Liver (tissue), 3 donors: Measurements from ENCODE around the gene BAG5.

Source experiments
- EGR1 ChIP-seq, 2 donors: IDR thresholded peaks; 2 replicates each; pipeline ENCODE4 v1.6.1; 2016 to 2018; ENCODE audit warnings: antibody characterized with exemption in 2 of 2, low read depth in 2 of 2
- FOXA1 ChIP-seq: IDR thresholded peaks from 2 replicates; pipeline ENCODE4 v1.6.1; 2016; ENCODE audit warnings: antibody characterized with exemption
- GABPA ChIP-seq, 2 donors: IDR thresholded peaks in 1 of 2; conservative IDR thresholded peaks in 1 of 2; 2 replicates each; pipeline ENCODE4 v1.6.1; 2016; ENCODE audit warnings: antibody characterized with exemption in 2 of 2, mild to moderate bottlenecking in 1 of 2, moderate library complexity in 1 of 2
- RAD21 ChIP-seq, 2 donors: IDR thresholded peaks; 2 replicates each; pipeline ENCODE4 v1.6.1; 2016; ENCODE audit warnings: antibody characterized with exemption in 2 of 2, mild to moderate bottlenecking in 2 of 2
- REST ChIP-seq: IDR thresholded peaks from 2 replicates; pipeline ENCODE4 v1.6.1; 2016; ENCODE audit warnings: antibody characterized with exemption, mild to moderate bottlenecking
- RXRA ChIP-seq, 2 donors: IDR thresholded peaks; 2 replicates each; pipeline ENCODE4 v1.6.1; 2017 to 2018; ENCODE audit warnings: antibody characterized with exemption in 2 of 2, mild to moderate bottlenecking in 1 of 2
- SP1 ChIP-seq: IDR thresholded peaks from 2 replicates; pipeline ENCODE4 v1.6.1; 2018; ENCODE audit warnings: antibody characterized with exemption, mild to moderate bottlenecking
- YY1 ChIP-seq: IDR thresholded peaks from 2 replicates; pipeline ENCODE4 v1.6.1; 2016; ENCODE audit warnings: antibody characterized with exemption, mild to moderate bottlenecking
- ZBTB33 ChIP-seq: IDR thresholded peaks from 2 replicates; pipeline ENCODE4 v1.6.1; 2016; ENCODE audit warnings: antibody characterized with exemption
- TF ChIP-seq, protein P1 (sequence below): fragments of 150-350 bp; IDR thresholded peaks from 2 replicates; pipeline ENCODE4 v1.5.1; 2017; ENCODE audit warnings: improper control_type of control experiment, low read depth, low read length; ENCODE audit not compliant: missing input control
- donor health status: healthy.
- donor health status: healthy.

DNA sequence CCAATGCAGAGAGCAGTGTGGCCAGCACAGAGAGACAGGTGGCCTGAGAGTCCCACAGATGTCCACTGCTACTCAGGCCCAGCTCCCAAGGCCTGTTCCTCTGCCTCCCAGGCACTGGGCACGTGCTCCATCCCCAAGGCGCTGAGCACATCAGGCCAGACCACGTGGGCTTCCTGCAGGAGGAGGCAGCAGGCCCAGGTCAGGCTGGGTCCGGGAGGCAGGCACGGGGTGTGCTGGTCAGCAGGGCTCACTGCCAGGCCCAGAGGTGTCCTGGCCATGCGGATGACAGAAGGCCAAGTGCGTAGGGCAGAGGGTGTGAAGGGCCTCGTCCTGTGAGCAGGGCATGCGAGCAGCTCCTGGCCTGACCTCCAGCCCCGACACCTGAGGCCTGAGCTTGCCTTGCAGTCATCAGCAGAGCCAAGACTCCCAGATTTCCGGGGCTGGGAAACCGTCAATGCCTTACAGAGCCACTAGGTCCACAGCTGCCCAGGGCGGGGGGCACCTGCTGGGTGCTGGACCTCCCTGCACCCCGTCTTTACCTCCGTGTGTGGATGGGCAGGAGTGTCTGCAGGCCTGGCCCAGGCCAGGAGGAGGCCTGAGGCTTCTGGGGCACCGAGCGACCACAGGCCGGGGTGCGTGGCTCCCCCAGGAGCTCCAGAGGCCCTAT is 18.6 kb downstream of the BAG5 start:
- TF ChIP-seq, protein P1, sequence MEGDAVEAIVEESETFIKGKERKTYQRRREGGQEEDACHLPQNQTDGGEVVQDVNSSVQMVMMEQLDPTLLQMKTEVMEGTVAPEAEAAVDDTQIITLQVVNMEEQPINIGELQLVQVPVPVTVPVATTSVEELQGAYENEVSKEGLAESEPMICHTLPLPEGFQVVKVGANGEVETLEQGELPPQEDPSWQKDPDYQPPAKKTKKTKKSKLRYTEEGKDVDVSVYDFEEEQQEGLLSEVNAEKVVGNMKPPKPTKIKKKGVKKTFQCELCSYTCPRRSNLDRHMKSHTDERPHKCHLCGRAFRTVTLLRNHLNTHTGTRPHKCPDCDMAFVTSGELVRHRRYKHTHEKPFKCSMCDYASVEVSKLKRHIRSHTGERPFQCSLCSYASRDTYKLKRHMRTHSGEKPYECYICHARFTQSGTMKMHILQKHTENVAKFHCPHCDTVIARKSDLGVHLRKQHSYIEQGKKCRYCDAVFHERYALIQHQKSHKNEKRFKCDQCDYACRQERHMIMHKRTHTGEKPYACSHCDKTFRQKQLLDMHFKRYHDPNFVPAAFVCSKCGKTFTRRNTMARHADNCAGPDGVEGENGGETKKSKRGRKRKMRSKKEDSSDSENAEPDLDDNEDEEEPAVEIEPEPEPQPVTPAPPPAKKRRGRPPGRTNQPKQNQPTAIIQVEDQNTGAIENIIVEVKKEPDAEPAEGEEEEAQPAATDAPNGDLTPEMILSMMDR: no peak
- no peak for TF ChIP-seq EGR1 (IDR thresholded peaks at IDR 0.05; ENCODE audit: low read depth in 2 of 2)
- no peak for TF ChIP-seq RAD21 (IDR thresholded peaks at IDR 0.05)
- TF ChIP-seq REST: no peak
- no peak for TF ChIP-seq SP1
- TF ChIP-seq FOXA1: no peak
- no peak for TF ChIP-seq ZBTB33
- no peak for TF ChIP-seq YY1
- no peak for TF ChIP-seq GABPA (IDR thresholded peaks at IDR 0.05 in 1 of 2, conservative IDR thresholded peaks at IDR 0.05 in 1 of 2)
- TF ChIP-seq RXRA (IDR thresholded peaks at IDR 0.05): no peak
